IPS-18a (cell line): ENCODE results near the gene DAGLA.

ENCODE experiments used
- H3K27ac ChIP-seq: one replicate; pipeline ENCODE4 v1.5.1; 2013; ENCODE audit warnings: low read length
- H3K27me3 ChIP-seq: one replicate; pipeline ENCODE4 v1.6.1; 2013; ENCODE audit warnings: mild to moderate bottlenecking, low read length; ENCODE audit not compliant: control insufficient read depth, insufficient read depth
- H3K36me3 ChIP-seq: one replicate; pipeline ENCODE4 v1.6.1; 2013; ENCODE audit warnings: low read depth, low read length; ENCODE audit not compliant: control insufficient read depth
- H3K4me1 ChIP-seq: one replicate; pipeline ENCODE4 v1.6.1; 2013; ENCODE audit warnings: low read depth, low read length; ENCODE audit not compliant: control insufficient read depth
- H3K4me3 ChIP-seq: one replicate; pipeline ENCODE4 v1.5.1; 2013; ENCODE audit warnings: low read length
- H3K9ac ChIP-seq: one replicate; pipeline ENCODE4 v1.6.1; 2013; ENCODE audit warnings: mild to moderate bottlenecking, low read length, moderate library complexity
- H3K9me3 ChIP-seq: one replicate; pipeline ENCODE4 v1.6.1; 2013; ENCODE audit warnings: low read depth, low read length; ENCODE audit not compliant: control insufficient read depth

DAGLA gene

DNA sequence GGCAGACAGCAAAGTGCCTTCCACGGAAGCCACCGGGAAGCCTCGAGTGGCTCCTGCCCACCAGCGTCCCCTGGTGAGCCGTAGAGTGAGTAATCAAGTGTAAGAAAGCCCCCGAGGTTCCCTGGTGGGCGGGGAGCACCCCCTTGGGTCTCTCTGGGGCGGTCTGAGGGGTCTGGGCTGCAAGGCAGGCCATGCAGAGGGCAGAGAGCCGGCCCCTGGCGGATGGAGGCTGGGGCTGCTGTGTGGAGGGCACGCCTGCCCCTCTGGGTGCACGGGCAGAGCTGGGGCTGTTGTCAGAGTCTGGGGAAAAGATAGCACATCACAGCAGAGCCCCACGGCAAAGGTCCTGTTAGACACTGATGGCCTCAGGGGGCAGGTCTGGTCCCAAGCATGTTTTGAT, 46.6 kb downstream of the DAGLA start:
- no peak overlapping the region for H3K9ac ChIP-seq
- H3K4me3 ChIP-seq: no peak overlapping the region
- no peaks in the 10 kb centered on the region for H3K9me3 ChIP-seq
- H3K27me3 ChIP-seq: no peaks in the 10 kb centered on the region
- no peaks in the 10 kb centered on the region for H3K4me1 ChIP-seq
- peaks cover 10% of the 10 kb centered on the region for H3K36me3 ChIP-seq
- no peak overlapping the region for H3K27ac ChIP-seq

DNA sequence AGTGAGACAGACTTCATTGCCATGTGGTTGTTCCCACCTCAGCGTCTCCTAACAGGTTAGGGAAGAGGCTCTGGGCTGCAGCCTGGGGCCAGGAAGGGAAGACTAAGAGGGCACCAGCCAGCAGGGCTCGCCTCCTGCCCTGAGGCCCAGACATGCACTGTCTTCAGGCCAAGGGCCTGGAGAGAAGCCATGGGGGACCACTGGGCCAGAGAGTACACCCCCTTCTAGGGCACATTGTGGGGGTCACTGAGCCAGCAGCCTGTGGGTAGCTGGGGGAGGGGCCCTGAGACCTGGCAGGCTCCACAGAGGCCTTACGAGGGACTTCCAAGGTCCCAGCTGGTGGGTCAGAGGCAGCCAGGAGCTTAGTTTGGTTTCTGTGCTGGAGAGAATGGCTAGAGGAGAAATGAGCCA, 47.2 kb downstream of the DAGLA start:
- Histone ChIP-seq H3K4me1 (no peaks in the 10 kb centered on the region), H3K9ac (no peak overlapping the region), H3K4me3 (no peak overlapping the region), H3K9me3 (no peaks in the 10 kb centered on the region), H3K36me3 (peaks cover 10% of the 10 kb centered on the region), H3K27ac (no peak overlapping the region), H3K27me3 (no peaks in the 10 kb centered on the region)

GRCh38 chr11:61728066-61728939, 48.1 kb downstream of the DAGLA start:
- H3K27ac ChIP-seq: no peak overlapping the region

DNA sequence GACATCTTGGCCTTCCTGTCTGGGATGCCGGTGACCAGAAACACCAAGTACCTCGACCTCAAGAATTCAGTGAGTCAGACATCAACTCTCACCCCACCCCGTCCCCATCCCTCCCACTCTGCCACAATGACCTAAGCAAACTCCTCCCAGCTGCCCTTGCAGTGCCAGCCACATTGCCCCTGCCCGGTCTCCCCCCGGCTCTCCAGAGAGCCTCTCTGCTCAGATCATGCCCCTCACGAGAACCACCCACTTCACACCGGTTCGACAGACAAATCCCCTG, 48.7 kb downstream of the DAGLA start:
- no peaks in the 10 kb centered on the region for H3K4me1 ChIP-seq
- peaks cover 10% of the 10 kb centered on the region for H3K36me3 ChIP-seq
- H3K4me3 ChIP-seq: no peak overlapping the region
- no peaks in the 10 kb centered on the region for H3K27me3 ChIP-seq
- no peak overlapping the region for H3K27ac ChIP-seq
- no peaks in the 10 kb centered on the region for H3K9me3 ChIP-seq
- no peak overlapping the region for H3K9ac ChIP-seq

More at GRCh38 chr11:61728066-61728939, 48.1 kb downstream of the DAGLA start:
- Histone ChIP-seq H3K9ac (no peak overlapping the region), H3K36me3 (peaks cover 10% of the 10 kb centered on the region), H3K9me3 (no peaks in the 10 kb centered on the region), H3K27me3 (no peaks in the 10 kb centered on the region), H3K4me3 (no peak overlapping the region), H3K4me1 (no peaks in the 10 kb centered on the region)

GRCh38 chr11:61730240-61730994, 50.2 kb downstream of the DAGLA start:
- H3K4me1 ChIP-seq: no peaks in the 10 kb centered on the region
- peaks cover 10% of the 10 kb centered on the region for H3K36me3 ChIP-seq
- H3K27me3 ChIP-seq: no peaks in the 10 kb centered on the region
- no peak overlapping the region for H3K9ac ChIP-seq
- H3K4me3 ChIP-seq: no peak overlapping the region
- no peaks in the 10 kb centered on the region for H3K9me3 ChIP-seq
- H3K27ac ChIP-seq: no peak overlapping the region

- H3K27ac ChIP-seq: no peak overlapping the region
- H3K27me3 ChIP-seq: no peaks in the 10 kb centered on the region
- H3K4me3 ChIP-seq: no peak overlapping the region
- no peaks in the 10 kb centered on the region for H3K9me3 ChIP-seq
- H3K4me1 ChIP-seq: no peaks in the 10 kb centered on the region
- no peak overlapping the region for H3K9ac ChIP-seq
- peaks cover 16% of the 10 kb centered on the region for H3K36me3 ChIP-seq
These were observed 51.2 kb downstream of the DAGLA start for GRCh38 chr11:61731211-61731951.

- Histone ChIP-seq H3K4me3 (no peak overlapping the region), H3K36me3 (peaks cover 13% of the 10 kb centered on the region), H3K9me3 (no peaks in the 10 kb centered on the region), H3K27ac (no peak overlapping the region), H3K4me1 (no peaks in the 10 kb centered on the region), H3K9ac (no peak overlapping the region), H3K27me3 (no peaks in the 10 kb centered on the region)
These were observed 51.9 kb downstream of the DAGLA start for GRCh38 chr11:61731952-61732675.

DNA sequence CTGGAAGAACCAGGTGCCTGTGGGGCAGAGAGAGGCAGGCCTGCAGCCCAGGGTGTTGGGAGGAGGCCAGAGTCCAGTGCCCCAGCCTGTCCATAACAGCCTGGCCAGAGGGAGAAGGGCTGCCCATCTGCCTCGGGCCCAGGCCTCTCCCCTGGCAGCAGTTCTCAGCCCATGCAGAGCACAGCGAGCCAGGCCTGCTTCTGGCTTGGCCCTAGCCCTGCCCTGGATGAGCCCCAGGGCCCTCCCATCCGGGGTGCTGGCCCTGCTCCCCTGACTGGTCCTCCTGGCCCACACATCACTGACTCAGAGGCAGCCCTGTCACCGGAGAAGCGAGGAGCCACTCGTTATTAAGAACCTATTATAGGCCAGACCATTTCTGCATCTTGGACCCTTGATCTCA, 52.5 kb downstream of the DAGLA start:
- H3K4me3 ChIP-seq: no peak overlapping the region
- H3K9me3 ChIP-seq: no peaks in the 10 kb centered on the region
- no peaks in the 10 kb centered on the region for H3K27me3 ChIP-seq
- no peaks in the 10 kb centered on the region for H3K4me1 ChIP-seq
- H3K27ac ChIP-seq: no peak overlapping the region
- H3K9ac ChIP-seq: no peak overlapping the region
- H3K36me3 ChIP-seq: peaks cover 12% of the 10 kb centered on the region

DNA sequence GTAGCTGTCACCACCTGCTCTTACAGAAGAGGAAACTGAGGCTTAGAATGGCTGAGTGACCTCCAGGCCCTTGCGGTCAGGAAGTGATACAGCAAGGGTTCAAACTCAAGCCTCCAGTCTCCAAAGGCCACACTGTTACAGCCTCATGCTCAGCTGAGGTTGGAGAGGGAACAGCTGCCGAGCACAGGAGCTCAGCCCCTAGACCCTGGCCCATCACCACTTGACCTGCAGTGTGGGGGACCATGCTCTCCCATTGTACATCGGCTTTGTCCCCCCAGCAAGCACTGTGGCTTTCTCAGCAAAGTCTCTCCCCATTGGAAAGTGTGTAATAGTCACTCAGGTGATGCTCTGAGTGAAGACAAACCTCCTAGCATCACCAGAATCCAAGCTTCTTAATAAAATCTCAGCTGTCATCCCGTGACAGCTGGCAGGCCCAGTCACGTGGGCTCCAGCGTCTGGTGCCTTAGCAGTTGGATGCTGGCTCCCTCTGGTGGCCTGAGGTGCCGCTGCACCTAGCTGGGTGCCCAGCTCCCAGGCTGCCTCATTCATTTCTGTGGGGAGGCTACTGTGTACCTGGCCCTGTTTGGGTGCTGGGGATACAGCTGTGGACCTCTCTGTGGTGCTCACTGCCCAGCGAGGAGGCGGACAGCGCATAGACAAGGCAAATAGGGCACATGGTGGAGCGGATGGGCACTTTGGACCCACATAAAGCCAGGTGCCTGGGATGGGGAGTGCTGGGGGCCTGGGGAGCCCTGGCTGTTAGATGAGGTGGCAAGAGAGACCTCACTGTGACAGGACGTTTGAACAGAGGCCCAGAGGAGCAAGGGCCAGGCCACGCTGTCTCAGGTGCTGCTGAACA, 53.2 kb downstream of the DAGLA start:
- Histone ChIP-seq H3K36me3 (peaks cover 12% of the 10 kb centered on the region), H3K27ac (no peak overlapping the region)

DNA sequence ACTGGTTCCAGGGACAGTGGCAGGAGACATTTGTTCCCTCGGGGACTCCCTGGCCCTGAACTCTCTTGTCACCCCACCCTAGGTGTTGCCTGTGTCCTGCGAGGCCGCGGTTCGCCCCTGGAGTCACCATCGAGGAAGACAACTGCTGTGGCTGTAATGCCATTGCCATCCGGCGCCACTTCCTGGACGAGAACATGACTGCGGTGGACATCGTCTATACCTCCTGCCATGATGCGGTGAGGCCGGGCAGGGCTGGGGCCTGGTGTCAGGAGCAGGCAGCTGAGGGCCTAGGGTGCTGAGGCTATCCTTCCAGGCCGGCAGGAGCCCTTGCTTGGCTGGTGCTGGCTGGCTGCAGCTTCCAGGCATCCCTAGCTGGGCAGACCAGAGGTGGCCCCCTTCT, 54.6 kb downstream of the DAGLA start:
- Histone ChIP-seq H3K36me3 (peaks cover 7% of the 10 kb centered on the region), H3K27me3 (no peaks in the 10 kb centered on the region), H3K9me3 (no peaks in the 10 kb centered on the region), H3K9ac (no peak overlapping the region), H3K4me3 (no peak overlapping the region), H3K27ac (no peak overlapping the region), H3K4me1 (no peaks in the 10 kb centered on the region)

More for the DNA sequence above, 53.2 kb downstream of the DAGLA start:
- Histone ChIP-seq H3K4me3 (no peak overlapping the region), H3K27me3 (no peaks in the 10 kb centered on the region), H3K4me1 (no peaks in the 10 kb centered on the region), H3K9me3 (no peaks in the 10 kb centered on the region), H3K9ac (no peak overlapping the region)
